H1 (cell line): ENCODE data around the gene MAPKAP1. TPM values are rescaled to one million over a fixed set of nuclear protein-coding genes. Genes with fewer than 3 reads are reported as not detected.

Source experiments
- HDAC2 ChIP-seq, 2 experiments: fragments of 300-600 bp in 1 of 2; sonication (generic) in 1 of 2; IDR thresholded peaks; 2 replicates each; pipeline ENCODE4 v1.6.1; 2011 to 2012; ENCODE audit warnings: low read depth in 2 of 2, low read length in 2 of 2, mild to moderate bottlenecking in 2 of 2, moderate library complexity in 2 of 2, borderline replicate concordance in 1 of 2, inconsistent platforms in 1 of 2
- JUN ChIP-seq: IDR thresholded peaks from 2 replicates; pipeline ENCODE4 v1.6.1; 2011; ENCODE audit warnings: low read depth, mild to moderate bottlenecking, improper control_type of control experiment, low read length
- polyA plus RNA-seq, 7 experiments: library from polyadenylated mRNA; depleted of rRNA in 3 of 7; stranded (reverse) in 5 of 7; unstranded in 2 of 7; fragments of >200 nt in 5 of 7; fragments of 200-250 nt in 2 of 7; gene quantifications; 1 replicate in 5 of 7; 2 replicates in 1 of 7; 4 replicates in 1 of 7; pipeline versions ENCODE4 v1.2.1 to v1.2.3, GENCODE V29; 2011 to 2013; ENCODE audit warnings: missing spikeins in 2 of 7, mixed read lengths in 2 of 7
- total RNA-seq: library from RNA; stranded (reverse); fragmentation: NEBNext Ultra II Directional; extraction: Animal tissue kit (Norgen Biotek cat#: 25700); gene quantifications from 2 replicates; pipeline ENCODE4 v1.2.1, GENCODE V29; 2021

MAPKAP1 gene
- total and polyA plus RNA-seq, 2 of the 8 experiments (the other 6 are each of a cell fraction or from before 2014, with no cell fraction given), result 79.2 to 140 TPM

DNA sequence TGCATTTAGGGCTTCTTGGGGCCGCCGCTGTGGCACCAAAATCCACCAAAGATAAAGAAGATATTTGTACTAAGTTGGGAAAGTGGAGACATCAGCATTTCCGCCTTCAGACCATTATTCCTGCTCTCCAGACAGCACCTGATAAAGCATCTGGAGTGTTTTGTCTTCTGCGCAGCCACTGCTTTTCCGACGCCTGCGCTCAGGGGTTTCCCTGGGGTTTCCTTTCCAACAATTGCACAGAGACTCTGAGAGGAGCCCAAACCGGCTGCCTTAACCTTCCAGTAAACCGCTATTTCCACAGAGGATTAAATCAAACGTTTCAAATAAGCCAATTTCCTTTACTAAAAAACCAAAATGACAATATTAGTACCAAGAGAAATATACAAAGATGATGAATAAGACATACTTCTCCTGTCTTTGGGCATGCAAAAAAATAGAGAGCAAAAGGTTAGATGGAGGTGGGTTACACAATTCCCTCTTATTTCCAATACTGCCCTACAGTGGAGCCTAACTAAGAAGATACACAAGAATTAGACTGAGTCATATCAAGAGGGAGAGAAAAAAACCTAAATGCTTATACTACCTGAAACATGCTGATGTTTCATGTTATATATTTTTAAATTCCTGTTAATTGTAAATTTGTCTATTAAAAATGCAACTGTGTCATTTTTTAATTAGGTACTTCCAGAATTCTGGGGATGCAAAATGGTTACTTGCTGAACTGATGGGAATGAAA, 98.4 kb downstream of the MAPKAP1 start (continued):
- TF ChIP-seq HDAC2 (IDR thresholded peaks at IDR 0.05; ENCODE audit: borderline replicate concordance in 1 of 2, low read depth in 2 of 2, low read length in 2 of 2) (no peak), JUN (no peak)
